GM19438 (cell line): ENCODE data around the gene GAD1.

ENCODE experiments used
- ATAC-seq: cut with Tn5 transposase; IDR thresholded peaks from one replicate; pipeline ENCODE4 v1.9.1; 2021; ENCODE audit warnings: low read depth; ENCODE audit not compliant: unreplicated experiment

GAD1 gene

GRCh38 chr2:170817093-170818035 lies 677 bp downstream of the GAD1 start:
- ATAC-seq: no peak

- ATAC-seq: no peak
Measured at GRCh38 chr2:170818036-170818751, 1.5 kb downstream of the GAD1 start.

- no peak for ATAC-seq
Measured at GRCh38 chr2:170818752-170819470, 2.2 kb downstream of the GAD1 start.

GRCh38 chr2:170819680-170820664 lies 3.3 kb downstream of the GAD1 start:
- ATAC-seq: no peak

- ATAC-seq: no peak
Measured at GRCh38 chr2:170820757-170821530, 4.3 kb downstream of the GAD1 start.

- no peak for ATAC-seq
Measured at GRCh38 chr2:170821531-170822289, 5.0 kb downstream of the GAD1 start.

GRCh38 chr2:170822290-170823087 lies 5.8 kb downstream of the GAD1 start:
- no peak for ATAC-seq

- ATAC-seq: no peak
Measured at GRCh38 chr2:170823088-170823897, 6.6 kb downstream of the GAD1 start.

GRCh38 chr2:170823898-170824215 lies 7.2 kb downstream of the GAD1 start:
- no peak for ATAC-seq

GRCh38 chr2:170824526-170825015 lies 7.9 kb downstream of the GAD1 start:
- no peak for ATAC-seq

GRCh38 chr2:170827841-170828532 lies 11.3 kb downstream of the GAD1 start:
- ATAC-seq: no peak

GRCh38 chr2:170828533-170828916 lies 11.8 kb downstream of the GAD1 start:
- no peak for ATAC-seq

- ATAC-seq: no peak
Measured at GRCh38 chr2:170829036-170829435, 12.3 kb downstream of the GAD1 start.

GRCh38 chr2:170830166-170830565 lies 13.5 kb downstream of the GAD1 start:
- ATAC-seq: no peak

GRCh38 chr2:170831115-170831514 lies 14.4 kb downstream of the GAD1 start:
- no peak for ATAC-seq

- no peak for ATAC-seq
Measured at GRCh38 chr2:170836027-170836426, 19.3 kb downstream of the GAD1 start.
